GM04503 (cell line): Measurements from ENCODE around the gene CSF3R.

Source experiments
- DNase-seq: peaks from one replicate; pipeline ENCODE4 v3.0.0-alpha.2; 2012; ENCODE audit warnings: low read depth

The CSF3R gene

DNA sequence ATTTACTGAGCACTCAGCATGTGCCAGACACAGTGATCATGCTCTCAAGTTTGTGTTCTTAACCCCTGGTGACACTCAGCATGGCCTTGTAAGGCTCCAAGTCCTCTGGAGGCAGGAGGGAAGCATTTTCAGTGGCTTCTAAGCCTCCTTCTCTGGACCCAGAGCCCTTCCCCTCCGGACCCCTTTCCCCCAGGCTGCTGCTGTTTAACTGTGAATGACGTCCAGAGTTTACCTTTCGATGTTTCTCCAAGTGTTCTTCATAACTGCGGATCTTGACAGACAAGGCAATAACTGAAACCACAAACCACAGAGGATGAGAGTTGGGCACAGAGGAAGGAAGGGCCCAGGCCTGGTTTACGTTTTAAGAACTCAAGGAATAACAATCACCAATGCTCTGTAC lies 25.0 kb downstream of the CSF3R start:
- no peak for DNase-seq

GRCh38 chr1:36456391-36456928 lies 26.3 kb downstream of the CSF3R start:
- DNase-seq = no peak

GRCh38 chr1:36455386-36455785 lies 27.3 kb downstream of the CSF3R start:
- no peak for DNase-seq

DNA sequence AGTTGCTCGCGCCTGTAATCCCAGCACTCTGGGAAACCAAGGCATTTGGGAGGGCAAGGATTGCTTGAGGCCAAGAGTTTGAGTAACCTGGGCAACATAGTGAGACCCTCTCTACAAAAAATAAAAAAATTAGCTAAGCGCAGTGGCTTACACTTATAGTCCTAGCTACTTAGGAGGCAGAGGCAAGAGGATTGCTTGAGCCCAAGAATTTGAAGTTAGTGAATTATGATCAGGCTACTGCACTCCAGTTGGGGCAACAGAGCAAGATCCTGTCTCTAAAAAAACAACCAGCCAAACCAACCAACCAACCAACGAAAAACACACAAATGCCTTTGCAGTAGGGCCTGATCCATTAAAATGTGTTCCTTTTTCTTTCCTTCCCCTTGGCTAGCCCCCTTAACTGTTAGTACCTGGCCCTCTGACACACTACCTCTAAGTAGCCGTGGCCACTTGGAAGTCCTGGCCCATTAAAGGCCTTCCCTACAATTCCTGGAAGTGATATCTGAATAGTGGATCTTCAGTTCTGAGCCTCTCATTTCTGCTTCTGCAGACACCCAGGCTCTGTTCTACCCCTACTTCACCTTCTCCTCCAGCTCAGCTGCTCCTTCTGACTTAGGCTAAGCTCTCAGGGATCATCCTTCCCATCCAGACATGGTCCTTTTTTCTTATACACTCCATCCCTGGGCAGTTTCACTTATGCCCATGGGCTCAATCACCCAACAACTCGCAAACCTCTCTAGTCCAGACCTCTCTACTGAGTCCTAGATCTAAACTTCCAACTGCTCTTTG lies 28.9 kb downstream of the CSF3R start:
- no peak for DNase-seq

- no peak for DNase-seq
Observed at GRCh38 chr1:36453051-36453450, 29.7 kb downstream of the CSF3R start.

GRCh38 chr1:36450919-36451305 lies 31.8 kb downstream of the CSF3R start:
- no peak for DNase-seq

- peak; percentile 73 for DNase-seq
Observed at GRCh38 chr1:36450270-36450918, 32.3 kb downstream of the CSF3R start, which contains the start of gene OSCP1. Gene OSCP1 (minus strand): TSS chr1:36450451. CDS start chr1:36450369, 82 bp downstream.

DNA sequence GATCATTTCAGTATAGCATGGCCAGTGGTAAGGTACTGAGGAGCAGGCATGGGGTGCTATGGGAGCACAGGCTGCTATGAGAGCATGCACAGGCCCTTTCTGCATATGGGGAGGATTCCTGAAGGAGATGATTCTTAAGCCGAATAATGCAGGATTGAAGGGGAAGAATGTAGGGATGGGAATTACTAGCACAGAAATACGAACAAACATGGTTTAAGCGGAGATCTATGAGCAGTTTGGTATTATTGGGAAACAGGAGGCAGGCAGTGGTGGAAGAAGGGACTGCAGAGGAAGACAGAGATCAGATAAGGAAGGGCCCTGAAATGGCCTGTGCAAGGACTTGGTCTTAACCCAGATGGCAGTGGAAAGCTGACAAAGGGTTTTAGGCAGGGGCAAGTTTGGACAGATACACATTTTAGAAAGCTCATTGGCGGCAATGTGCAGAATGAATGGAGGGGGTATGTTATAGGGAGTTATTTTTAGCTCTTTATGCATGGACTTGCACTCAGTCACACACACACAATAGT lies 34.1 kb downstream of the CSF3R start:
- DNase-seq = no peak

- DNase-seq = no peak
Observed at GRCh38 chr1:36447450-36447849, 35.3 kb downstream of the CSF3R start.

DNA sequence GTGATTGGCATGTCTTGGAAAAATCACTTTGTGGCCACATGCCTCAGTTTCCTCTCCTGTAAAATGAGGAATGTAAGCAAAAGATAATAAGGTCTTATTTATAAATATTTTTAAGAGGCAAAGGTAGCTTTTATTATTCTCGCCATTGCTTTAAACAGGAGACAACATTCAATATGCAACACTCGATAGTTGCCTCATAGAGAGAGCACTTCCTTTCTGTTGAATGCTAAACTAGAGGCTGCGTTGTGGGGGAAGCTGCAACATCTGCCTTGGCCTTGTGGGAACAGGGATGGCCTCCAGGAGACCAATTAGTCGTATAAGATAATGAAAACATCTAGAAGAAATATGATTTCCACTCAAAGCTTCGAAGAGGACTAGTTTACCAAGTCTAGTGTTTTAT lies 36.0 kb downstream of the CSF3R start:
- no peak for DNase-seq

GRCh38 chr1:36446271-36446670 lies 36.4 kb downstream of the CSF3R start:
- no peak for DNase-seq

- no peak for DNase-seq
Observed at GRCh38 chr1:36443297-36443696, 39.4 kb downstream of the CSF3R start.

DNA sequence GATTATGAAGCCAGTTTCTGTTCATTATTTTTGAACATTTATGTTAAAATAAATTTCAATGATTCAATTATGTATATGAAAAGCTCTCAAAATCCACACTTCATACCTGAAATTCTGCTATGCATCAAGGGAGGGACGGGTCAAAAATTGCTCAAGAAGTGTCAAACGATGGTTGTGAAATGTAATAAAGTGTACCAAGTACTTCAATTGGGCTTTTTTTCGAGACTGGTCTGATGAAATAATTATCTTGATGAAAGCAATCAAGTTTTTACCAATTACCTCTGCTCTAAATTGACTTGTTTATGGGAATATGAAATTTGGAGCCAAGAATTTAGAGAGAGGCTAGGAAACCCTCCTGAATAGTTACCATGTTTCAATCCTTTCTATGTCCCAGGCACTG lies 40.4 kb downstream of the CSF3R start:
- no peak for DNase-seq

- DNase-seq = no peak
Observed at GRCh38 chr1:36440646-36441045, 42.1 kb downstream of the CSF3R start.

- DNase-seq = no peak
Observed at GRCh38 chr1:36440044-36440443, 42.7 kb downstream of the CSF3R start.

DNA sequence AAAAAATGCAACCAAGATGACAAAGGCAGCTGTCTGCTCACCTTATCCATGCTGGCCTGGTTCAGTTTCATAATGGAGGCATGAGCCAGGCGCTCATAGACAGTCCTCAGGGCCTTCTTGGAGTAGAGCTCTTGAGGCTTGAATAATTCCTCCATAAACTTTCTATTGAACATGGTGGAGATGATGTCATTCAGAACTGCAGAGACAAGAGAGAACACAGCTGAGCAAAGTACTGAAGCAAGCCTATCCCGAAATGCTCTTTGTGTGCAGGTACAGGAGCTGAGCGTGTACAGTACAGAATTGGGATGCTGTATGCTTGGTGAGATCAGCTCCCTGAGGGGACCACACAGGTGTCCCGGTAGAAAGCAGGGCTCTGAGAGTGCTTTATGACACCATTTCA lies 44.0 kb downstream of the CSF3R start:
- DNase-seq = no peak

DNA sequence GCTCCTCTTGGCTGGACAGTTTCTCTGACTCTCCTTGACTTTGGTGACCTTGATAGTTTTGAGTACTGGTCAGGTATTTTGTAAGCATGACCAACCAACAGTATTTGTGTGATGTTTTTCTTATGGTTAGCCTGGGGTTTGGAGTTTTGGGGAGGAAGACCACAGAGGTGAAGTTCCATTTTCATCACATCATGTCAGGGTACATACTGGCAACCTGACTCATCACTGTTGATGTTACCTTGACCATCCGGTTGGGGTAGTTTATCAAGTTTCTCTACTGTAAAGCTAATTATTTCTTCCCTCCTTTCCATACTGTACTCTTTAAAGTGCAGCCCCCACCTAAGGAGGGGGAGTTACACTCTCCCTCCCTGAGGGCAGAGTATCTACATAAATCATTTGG lies 45.9 kb downstream of the CSF3R start:
- no peak for DNase-seq

- DNase-seq = no peak
Observed at GRCh38 chr1:36433102-36433501, 49.6 kb downstream of the CSF3R start.

DNA sequence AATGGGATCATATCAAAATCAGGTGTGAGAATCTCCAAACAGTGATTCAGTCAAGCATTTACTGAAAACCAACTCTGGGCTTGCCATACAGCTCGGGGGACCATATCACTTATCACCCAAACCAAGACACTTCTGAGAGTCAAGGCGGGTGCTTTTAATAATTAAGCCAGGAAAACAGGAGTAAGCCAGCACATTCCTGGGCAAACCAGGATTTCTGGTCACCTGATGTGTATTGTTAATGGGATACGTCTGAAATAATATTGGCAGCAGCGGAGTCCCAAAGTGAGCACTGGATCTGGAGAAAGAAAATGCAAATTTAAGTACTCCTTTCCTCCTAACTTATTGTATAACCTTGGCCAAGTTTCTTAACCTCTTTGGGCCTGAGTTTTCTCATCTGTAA lies 50.1 kb downstream of the CSF3R start:
- no peak for DNase-seq

GRCh38 chr1:36425791-36426190 lies 56.9 kb downstream of the CSF3R start:
- DNase-seq = no peak

GRCh38 chr1:36421649-36422048 lies 61.1 kb downstream of the CSF3R start:
- no peak for DNase-seq

GRCh38 chr1:36420836-36421317 lies 61.8 kb downstream of the CSF3R start:
- DNase-seq = no peak

- no peak for DNase-seq
Observed at GRCh38 chr1:36420409-36420808, 62.3 kb downstream of the CSF3R start.
